Measurements from ENCODE around the gene NGEF. TPM values are rescaled to one million over a fixed set of nuclear protein-coding genes. Genes with fewer than 3 reads are reported as not detected.

NGEF gene
- total RNA-seq, 4 donors from 2014 or later, result 0.29 to 18.4 (median 5.2) TPM

GRCh38 chr2:232870018-232870765, 142.9 kb downstream of the NGEF start, which contains the start of gene SNORC:
SNORC (plus strand) TSS chr2:232870264; CDS start chr2:232870342, 78 bp downstream.
- Histone ChIP-seq H3K27me3 (no peaks in the 10 kb centered on the region), H3K27ac (no peak within 1 kb of the TSS), H3K36me3 (no peaks in the 10 kb centered on the region), H3K4me3 (no peak within 1 kb of the TSS), H3K9me3 (no peaks in the 10 kb centered on the region), H3K4me1 (no peaks in the 10 kb centered on the region)
- intact Hi-C loops (cut with DNase I; ENCODE audit: low total_unique reads), result no loop called here
- DNase-seq, result no peak
- TF ChIP-seq POLR2A (IDR thresholded peaks at IDR 0.05) (no peak), CTCF (IDR thresholded peaks at IDR 0.05) (no peak)

DNA sequence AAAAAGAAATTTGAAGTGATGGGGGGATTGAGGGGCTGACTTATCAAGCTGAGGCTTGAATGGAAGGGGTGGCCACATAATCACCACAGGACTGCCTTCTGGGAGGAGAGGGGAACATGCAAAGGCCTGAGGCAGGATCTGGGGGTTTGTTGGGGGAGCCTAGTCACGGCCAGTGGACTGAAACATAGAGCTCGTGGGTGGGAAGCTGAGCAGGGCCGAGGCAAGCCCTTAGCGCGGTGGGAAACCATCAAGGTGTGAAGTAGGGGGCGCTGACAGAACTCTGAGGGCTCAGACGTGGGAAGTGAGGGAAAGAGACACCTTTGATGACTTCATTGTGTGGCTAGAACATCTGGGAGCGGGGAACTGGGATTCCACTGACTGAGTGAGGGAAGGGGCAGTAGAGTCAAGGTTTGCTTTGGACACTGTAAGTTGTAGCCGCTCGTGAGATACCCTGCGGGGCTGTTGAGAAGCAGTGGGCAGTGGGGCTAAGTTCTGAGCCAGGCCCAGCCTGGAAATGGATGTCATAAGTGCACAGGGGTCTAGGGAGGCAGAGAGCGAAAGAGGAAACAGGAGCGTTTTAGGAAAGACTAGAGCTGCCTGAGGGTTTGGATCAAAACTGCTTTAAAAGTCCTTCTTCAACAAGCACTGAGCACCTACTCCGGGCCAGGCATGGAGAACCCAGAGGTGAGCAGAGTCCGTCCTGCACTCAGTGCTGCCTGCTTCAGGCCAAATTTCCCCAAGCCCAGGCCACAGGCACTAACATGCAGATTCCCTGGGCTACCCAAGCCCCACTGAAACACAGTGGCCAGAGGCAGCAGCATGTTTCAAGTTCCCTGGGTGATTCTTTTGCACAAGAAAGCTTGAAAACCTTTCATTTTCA, 143.7 kb downstream of the NGEF start:
- Histone ChIP-seq H3K4me1 (no peaks in the 10 kb centered on the region), H3K27me3 (no peaks in the 10 kb centered on the region), H3K9me3 (no peaks in the 10 kb centered on the region), H3K27ac (no peak overlapping the region), H3K4me3 (no peak overlapping the region), H3K36me3 (no peaks in the 10 kb centered on the region)
- TF ChIP-seq POLR2A (IDR thresholded peaks at IDR 0.05), result no peak
- TF ChIP-seq CTCF (IDR thresholded peaks at IDR 0.05), result no peak
- no peak for DNase-seq
- intact Hi-C loops (cut with DNase I; ENCODE audit: low total_unique reads), result no loop called here

- H3K9me3 ChIP-seq, result no peaks in the 10 kb centered on the region
- H3K27me3 ChIP-seq, result no peaks in the 10 kb centered on the region
- TF ChIP-seq CTCF (IDR thresholded peaks at IDR 0.05) (no peak), POLR2A (IDR thresholded peaks at IDR 0.05) (no peak)
- intact Hi-C loops (cut with DNase I; ENCODE audit: low total_unique reads), result no loop called here
- no peak for DNase-seq
- no peaks in the 10 kb centered on the region for H3K4me1 ChIP-seq
- no peaks in the 10 kb centered on the region for H3K36me3 ChIP-seq
- H3K4me3 ChIP-seq, result no peak overlapping the region
- H3K27ac ChIP-seq, result no peak overlapping the region
Observed at GRCh38 chr2:232866104-232866503, 147.0 kb downstream of the NGEF start.

DNA sequence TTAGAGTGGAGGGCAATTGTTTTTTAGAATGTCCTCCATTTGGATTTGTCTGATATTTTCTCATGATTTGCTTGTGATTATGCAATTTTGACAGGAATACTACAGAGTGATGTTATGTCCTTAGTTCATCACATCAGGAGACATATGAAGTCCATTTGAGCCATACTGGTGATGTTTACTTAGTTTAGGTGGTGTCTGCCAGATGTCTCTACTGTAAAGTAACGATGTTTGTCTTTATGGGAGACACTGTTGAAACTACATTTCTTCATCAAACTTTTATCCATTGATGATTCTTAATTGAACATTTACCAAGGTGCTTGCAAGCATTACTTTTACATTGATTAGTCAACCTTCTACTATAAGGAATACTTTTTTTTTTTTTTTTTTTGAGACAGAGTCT, 147.9 kb downstream of the NGEF start:
- intact Hi-C loops (cut with DNase I; ENCODE audit: low total_unique reads), result no loop called here
- no peak overlapping the region for H3K27ac ChIP-seq
- TF ChIP-seq CTCF (IDR thresholded peaks at IDR 0.05) (no peak), POLR2A (IDR thresholded peaks at IDR 0.05) (no peak)
- no peak for DNase-seq
- H3K4me1 ChIP-seq, result no peaks in the 10 kb centered on the region
- no peak overlapping the region for H3K4me3 ChIP-seq
- H3K36me3 ChIP-seq, result no peaks in the 10 kb centered on the region
- no peaks in the 10 kb centered on the region for H3K9me3 ChIP-seq
- H3K27me3 ChIP-seq, result no peaks in the 10 kb centered on the region

DNA sequence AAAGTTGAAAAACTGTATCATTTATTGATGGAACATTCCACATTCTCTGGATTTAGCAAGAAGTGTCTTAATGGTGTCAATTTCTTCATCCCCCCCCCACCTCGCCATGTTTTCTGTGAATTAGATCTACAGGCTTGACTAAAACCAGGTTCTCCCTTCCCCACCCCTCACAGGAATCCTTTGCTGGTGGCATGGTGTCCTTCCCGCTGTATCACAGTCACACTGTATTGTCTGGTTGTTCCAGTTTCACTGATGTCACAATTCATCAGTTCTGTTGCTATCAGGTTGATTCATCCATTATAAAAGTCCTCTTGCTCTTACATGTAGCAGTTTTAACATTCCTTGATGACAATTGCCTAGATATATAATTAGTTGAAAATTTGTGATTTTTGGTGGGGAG, 149.1 kb downstream of the NGEF start:
- TF ChIP-seq CTCF (IDR thresholded peaks at IDR 0.05), result no peak
- TF ChIP-seq POLR2A (IDR thresholded peaks at IDR 0.05), result no peak
- H3K4me1 ChIP-seq, result no peaks in the 10 kb centered on the region
- H3K9me3 ChIP-seq, result no peaks in the 10 kb centered on the region
- no peak overlapping the region for H3K27ac ChIP-seq
- H3K4me3 ChIP-seq, result no peak overlapping the region
- intact Hi-C loops (cut with DNase I; ENCODE audit: low total_unique reads), result no loop called here
- no peaks in the 10 kb centered on the region for H3K27me3 ChIP-seq
- no peak for DNase-seq
- H3K36me3 ChIP-seq, result no peaks in the 10 kb centered on the region

All from uterus (tissue), 4 donors.